ENCODE data around the gene FAM78B.

FAM78B gene

GRCh38 chr1:166032572-166033371 lies 134.0 kb downstream of the FAM78B start:
- in situ Hi-C loops (cut with HindIII; ENCODE audit: low pct_ligation_motif_present, low pct_unique_long_range_greater_than_20kb, low sequenced_read_pairs), result no loop called here
- DNase-seq, result no peak

- in situ Hi-C loops (cut with HindIII; ENCODE audit: low pct_ligation_motif_present, low pct_unique_long_range_greater_than_20kb, low sequenced_read_pairs), result no loop called here
- no peak for DNase-seq
Measured at GRCh38 chr1:166031932-166032571, 134.7 kb downstream of the FAM78B start.

- in situ Hi-C loops (cut with HindIII; ENCODE audit: low pct_ligation_motif_present, low pct_unique_long_range_greater_than_20kb, low sequenced_read_pairs), result no loop called here
- DNase-seq, result no peak
Measured at GRCh38 chr1:166029196-166029945, 137.4 kb downstream of the FAM78B start.

- in situ Hi-C loops (cut with HindIII; ENCODE audit: low pct_ligation_motif_present, low pct_unique_long_range_greater_than_20kb, low sequenced_read_pairs), result no loop called here
Measured at GRCh38 chr1:166026555-166026954, 140.2 kb downstream of the FAM78B start.

GRCh38 chr1:166026143-166026542 lies 140.7 kb downstream of the FAM78B start:
- DNase-seq, result no peak
- in situ Hi-C loops (cut with HindIII; ENCODE audit: low pct_ligation_motif_present, low pct_unique_long_range_greater_than_20kb, low sequenced_read_pairs), result no loop called here

More at GRCh38 chr1:166026555-166026954, 140.2 kb downstream of the FAM78B start:
- no peak for DNase-seq

GRCh38 chr1:166020210-166020609 lies 146.6 kb downstream of the FAM78B start:
- no peak for DNase-seq
- in situ Hi-C loops (cut with HindIII; ENCODE audit: low pct_ligation_motif_present, low pct_unique_long_range_greater_than_20kb, low sequenced_read_pairs), result no loop called here
